Ovary (tissue), 3 donors: ENCODE data around the gene CELA2A.

Experiments
- EP300 ChIP-seq: sonication (generic); formaldehyde crosslinking; IDR thresholded peaks from one replicate; pipeline ENCODE4 v1.6.1; 2017; ENCODE audit warnings: antibody characterized with exemption
- POLR2A ChIP-seq: fragments of 450-650 bp; IDR thresholded peaks from one replicate; pipeline ENCODE4 v1.6.1; 2017; ENCODE audit warnings: antibody characterized with exemption, mild to moderate bottlenecking, moderate library complexity
- TF ChIP-seq, protein P1 (sequence below), 3 donors: fragments of 450-650 bp in 2 of 3; fragments of 200-600 bp in 1 of 3; IDR thresholded peaks; one replicate each; pipeline versions ENCODE4 v1.5.1 to v1.8.0; 2016 to 2022; ENCODE audit warnings: antibody characterized with exemption in 3 of 3, mild to moderate bottlenecking in 1 of 3
- donor health status: DM: no; HTN: no; CAD: no.

DNA sequence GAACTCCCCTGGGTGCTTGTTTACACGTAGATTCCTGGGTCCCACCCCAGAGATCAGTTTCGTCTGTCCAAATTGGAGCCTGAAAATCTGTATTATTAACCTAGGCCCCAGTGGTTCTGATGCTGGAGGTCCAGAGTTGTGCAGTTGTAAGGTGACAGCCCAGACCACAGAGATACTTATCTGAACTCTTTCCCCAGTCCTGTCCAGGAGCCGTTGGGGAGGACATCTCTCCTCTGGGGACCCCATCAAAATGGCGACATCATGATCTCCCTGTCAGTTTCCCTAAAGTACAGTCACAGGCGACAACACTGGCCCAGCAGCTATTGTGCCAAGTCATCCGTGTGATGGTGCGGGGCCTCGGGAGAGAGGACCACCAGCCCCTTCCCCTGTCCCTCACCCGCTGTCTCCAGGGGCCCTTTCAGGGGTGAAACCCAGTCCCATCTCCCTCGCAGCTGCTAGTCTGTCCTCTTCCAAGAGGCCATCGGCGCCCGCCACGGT lies 47.6 kb upstream of the CELA2A start:
- no peak for TF ChIP-seq POLR2A
- TF ChIP-seq, protein P1, sequence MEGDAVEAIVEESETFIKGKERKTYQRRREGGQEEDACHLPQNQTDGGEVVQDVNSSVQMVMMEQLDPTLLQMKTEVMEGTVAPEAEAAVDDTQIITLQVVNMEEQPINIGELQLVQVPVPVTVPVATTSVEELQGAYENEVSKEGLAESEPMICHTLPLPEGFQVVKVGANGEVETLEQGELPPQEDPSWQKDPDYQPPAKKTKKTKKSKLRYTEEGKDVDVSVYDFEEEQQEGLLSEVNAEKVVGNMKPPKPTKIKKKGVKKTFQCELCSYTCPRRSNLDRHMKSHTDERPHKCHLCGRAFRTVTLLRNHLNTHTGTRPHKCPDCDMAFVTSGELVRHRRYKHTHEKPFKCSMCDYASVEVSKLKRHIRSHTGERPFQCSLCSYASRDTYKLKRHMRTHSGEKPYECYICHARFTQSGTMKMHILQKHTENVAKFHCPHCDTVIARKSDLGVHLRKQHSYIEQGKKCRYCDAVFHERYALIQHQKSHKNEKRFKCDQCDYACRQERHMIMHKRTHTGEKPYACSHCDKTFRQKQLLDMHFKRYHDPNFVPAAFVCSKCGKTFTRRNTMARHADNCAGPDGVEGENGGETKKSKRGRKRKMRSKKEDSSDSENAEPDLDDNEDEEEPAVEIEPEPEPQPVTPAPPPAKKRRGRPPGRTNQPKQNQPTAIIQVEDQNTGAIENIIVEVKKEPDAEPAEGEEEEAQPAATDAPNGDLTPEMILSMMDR (IDR thresholded peaks at IDR 0.05) = no peak
- no peak for TF ChIP-seq EP300
